B cell (primary cell): Measurements from ENCODE around the gene ABHD6. TPM values are rescaled to one million over a fixed set of nuclear protein-coding genes. Genes with fewer than 3 reads are reported as not detected.

Experiments
- ATAC-seq: fragments of 200-7000 bp; cut with Tn5 transposase; one replicate; pipeline ENCODE4 v1.10.0; 2021; ENCODE audit warnings: low read depth, mild to moderate bottlenecking, moderate number of reproducible peaks, moderate library complexity
- CTCF ChIA-PET: fragments of 350-600 bp; sonication (Branson Sonifier 250); formaldehyde crosslinking; loops from one replicate; lab custom pipeline; 2021; ENCODE audit warnings: antibody characterized with exemption, inconsistent platforms; lab: Charles Lee
- POLR2A ChIA-PET: fragments of 350-600 bp; sonication (Branson Sonifier 250); formaldehyde crosslinking; loops from one replicate; lab custom pipeline; 2021; ENCODE audit warnings: antibody characterized with exemption; lab: Charles Lee
- DNase-seq: peaks from one replicate; pipeline ENCODE4 v3.0.0; 2013
- H2AFZ ChIP-seq: 2 replicates; pipeline ENCODE4 v1.6.1; 2012; ENCODE audit warnings: mild to moderate bottlenecking, low read depth, low read length; ENCODE audit not compliant: insufficient read depth, poor library complexity, severe bottlenecking
- H3K27ac ChIP-seq, 2 donors: 1 replicate in 1 of 2; 2 replicates in 1 of 2; pipeline ENCODE4 v1.5.1; 2012 to 2013; ENCODE audit warnings: low read length in 2 of 2, mild to moderate bottlenecking in 2 of 2, moderate library complexity in 1 of 2
- H3K27me3 ChIP-seq, 4 experiments: fragments of 200-600 bp in 1 of 4; sonication (generic) in 1 of 4; replicated peaks in 1 of 4; 1 replicate in 2 of 4; 2 replicates in 2 of 4; pipeline versions ENCODE4 v1.6.1 to v1.7.0; 2013 to 2016; ENCODE audit warnings: low read length in 3 of 4, mild to moderate bottlenecking in 2 of 4, mixed read lengths in 1 of 4, moderate library complexity in 1 of 4; ENCODE audit not compliant: insufficient read depth in 4 of 4, control insufficient read depth in 3 of 4; ENCODE audit errors: control extremely low read depth in 1 of 4
- H3K36me3 ChIP-seq, 2 experiments: replicated peaks in 1 of 2; 1 replicate in 1 of 2; 2 replicates in 1 of 2; pipeline versions ENCODE4 v1.6.1 to v1.7.1; 2013; ENCODE audit warnings: low read length in 1 of 2; ENCODE audit not compliant: insufficient read depth in 2 of 2, control insufficient read depth in 1 of 2; ENCODE audit errors: control extremely low read depth in 1 of 2, extremely low read depth in 1 of 2
- H3K4me1 ChIP-seq, 2 donors: fragments of 200-600 bp in 1 of 2; sonication (generic) in 1 of 2; 1 replicate in 1 of 2; 2 replicates in 1 of 2; pipeline versions ENCODE4 v1.5.1 to v1.6.1; 2013 to 2017; ENCODE audit warnings: low read length in 2 of 2; ENCODE audit not compliant: control insufficient read depth in 2 of 2, insufficient read depth in 2 of 2
- H3K4me2 ChIP-seq: replicated peaks from 2 replicates; pipeline ENCODE3; 2012; ENCODE audit warnings: mild to moderate bottlenecking, low read depth, low read length; ENCODE audit not compliant: poor library complexity, severe bottlenecking
- H3K4me3 ChIP-seq, 5 experiments: fragments of 200-600 bp in 1 of 5; sonication (generic) in 1 of 5; 1 replicate in 3 of 5; 2 replicates in 2 of 5; pipeline versions ENCODE4 v1.5.1 to v1.7.0; 2011 to 2016; ENCODE audit warnings: low read length in 4 of 5, mild to moderate bottlenecking in 4 of 5, low read depth in 2 of 5, control low read depth in 1 of 5, moderate library complexity in 1 of 5; ENCODE audit not compliant: insufficient read depth in 1 of 5; ENCODE audit errors: control extremely low read depth in 1 of 5, extremely low read depth in 1 of 5
- H3K79me2 ChIP-seq: fragments of 200-600 bp; sonication (generic); one replicate; pipeline ENCODE4 v1.6.0; 2016; ENCODE audit warnings: low read length; ENCODE audit not compliant: control insufficient read depth, insufficient read depth
- H3K9ac ChIP-seq: fragments of 200-600 bp; sonication (generic); 2 replicates; pipeline ENCODE4 v1.6.1; 2017; ENCODE audit warnings: mild to moderate bottlenecking, low read length, moderate library complexity
- H3K9me3 ChIP-seq, 3 donors: one replicate each; pipeline versions ENCODE4 v1.6.1 to v1.7.1; 2013; ENCODE audit warnings: low read length in 2 of 3; ENCODE audit not compliant: control insufficient read depth in 2 of 3, insufficient read depth in 1 of 3; ENCODE audit errors: control extremely low read depth in 1 of 3
- H4K20me1 ChIP-seq: 2 replicates; pipeline ENCODE4 v1.6.0; 2012; ENCODE audit warnings: mild to moderate bottlenecking, low read length; ENCODE audit not compliant: insufficient read depth, control insufficient read depth, poor library complexity, severe bottlenecking
- H3K27ac Mint-ChIP-seq: one replicate; pipeline ENCODE4 v1.8.0; 2021; ENCODE audit warnings: mixed read lengths
- H3K27me3 Mint-ChIP-seq: one replicate; pipeline ENCODE4 v1.8.0; 2021; ENCODE audit warnings: mixed read lengths
- H3K4me1 Mint-ChIP-seq: one replicate; pipeline ENCODE4 v1.8.0; 2021; ENCODE audit warnings: mixed read lengths
- H3K4me3 Mint-ChIP-seq: one replicate; pipeline ENCODE4 v1.8.0; 2021; ENCODE audit warnings: mixed read lengths
- H3K9me3 Mint-ChIP-seq: one replicate; pipeline ENCODE4 v1.8.0; 2022; ENCODE audit warnings: mixed read lengths; ENCODE audit not compliant: insufficient read depth
- CTCF ChIP-seq: fragments of 200-600 bp; IDR thresholded peaks from one replicate; pipeline ENCODE4 v1.8.0; 2022; ENCODE audit warnings: antibody characterized with exemption, mild to moderate bottlenecking
- EZH2 ChIP-seq: IDR thresholded peaks from 2 replicates; pipeline ENCODE4 v1.6.1; 2012; ENCODE audit warnings: borderline replicate concordance, low read depth, mild to moderate bottlenecking, moderate library complexity, low read length; ENCODE audit not compliant: insufficient read depth, poor library complexity, severe bottlenecking
- WGBS: methylation state at CpG from one replicate; pipeline ENCODE4 v1.1.5; 2013; ENCODE audit warnings: missing lambda C conversion rate; ENCODE audit not compliant: insufficient coverage; 5-methylcytosine and 5-hydroxymethylcytosine counted together
- intact Hi-C: fragments of 100-400 bp; cut with micrococcal nuclease; formaldehyde crosslinking; loops from one replicate; pipeline ENCODE4 v1.10.0; 2022
- polyA plus RNA-seq: library from polyadenylated mRNA; depleted of rRNA; stranded (reverse); fragments of >200 nt; gene quantifications from 2 replicates; pipeline ENCODE4 v1.2.3, GENCODE V29; 2012
- total RNA-seq, 2 donors: library from RNA; stranded (reverse); fragments of 120-200 nt in 1 of 2; gene quantifications; 1 replicate in 1 of 2; 2 replicates in 1 of 2; pipeline versions ENCODE4 v1.2.3 to v1.2.4, GENCODE V29; 2013 to 2022

Gene ABHD6
- total and polyA plus RNA-seq, 2 donors (not counting 1 experiment from before 2014, with no cell fraction given) = 4.5 to 24.2 TPM

- Histone ChIP-seq H4K20me1 (peaks cover 7% of the 10 kb centered on the region), H3K4me3 (no peak overlapping the region), H3K4me2 (no peak overlapping the region), H3K9ac (no peak overlapping the region), H3K27me3 (no peaks in the 10 kb centered on the region), H2AFZ (no peak overlapping the region), H3K4me1 (peaks cover 5 to 6% of the 10 kb centered on the region in 2 donors), H3K9me3 (no peaks in the 10 kb centered on the region), H3K36me3 (no peaks in the 10 kb centered on the region), H3K79me2 (peaks cover 86% of the 10 kb centered on the region), H3K27ac (no peak overlapping the region)
- ATAC-seq = no peak
- ChIA-PET POLR2A (no interaction called here), CTCF (no interaction called here)
- WGBS = 93% methylated on average over 6 of the region's 6 CpGs
- TF ChIP-seq CTCF (no peak), EZH2 (no peak)
- Mint-ChIP-seq H3K4me3 (no peak overlapping the region), H3K27ac (no peak overlapping the region), H3K4me1 (peaks cover 52% of the 10 kb centered on the region), H3K9me3 (no peaks in the 10 kb centered on the region), H3K27me3 (no peaks in the 10 kb centered on the region)
- intact Hi-C loops = no loop called here
- DNase-seq = no peak
Observed at GRCh38 chr3:58243976-58244585, 6.5 kb downstream of the ABHD6 start.

GRCh38 chr3:58246148-58247047, 8.8 kb downstream of the ABHD6 start:
- intact Hi-C loops = no loop called here
- peaks cover 8 to 11% of the 10 kb centered on the region in 2 donors for H3K4me1 ChIP-seq
- CTCF ChIA-PET = interaction anchor here (0.7 kb wide), 1 partner anchor 138 kb away, joined by 3 read pairs; no protein-coding TSS in a partner anchor
- no peak overlapping the region for H3K27ac ChIP-seq
- no peak overlapping the region for H3K4me3 Mint-ChIP-seq
- no peak overlapping the region for H3K9ac ChIP-seq
- H3K36me3 ChIP-seq = peaks cover 0 to 8% of the 10 kb centered on the region in 2 experiments
- peaks cover 79% of the 10 kb centered on the region for H3K79me2 ChIP-seq
- no peaks in the 10 kb centered on the region for H3K9me3 ChIP-seq
- H3K27me3 Mint-ChIP-seq = no peaks in the 10 kb centered on the region
- peaks cover 7% of the 10 kb centered on the region for H4K20me1 ChIP-seq
- POLR2A ChIA-PET = no interaction called here
- H3K27ac Mint-ChIP-seq = peak overlapping the region; percentile 17
- H3K4me2 ChIP-seq = no peak overlapping the region
- no peak overlapping the region for H2AFZ ChIP-seq
- no peaks in the 10 kb centered on the region for H3K9me3 Mint-ChIP-seq
- no peak overlapping the region for H3K4me3 ChIP-seq
- DNase-seq (no peak), ATAC-seq (no peak)
- H3K4me1 Mint-ChIP-seq = peaks cover 49% of the 10 kb centered on the region
- WGBS = 100% methylated on average over 1 of the region's 8 CpGs
- H3K27me3 ChIP-seq = no peaks in the 10 kb centered on the region
- TF ChIP-seq CTCF (no peak), EZH2 (no peak)
